Gastroesophageal sphincter (tissue), 3 donors: Measurements from ENCODE around the gene DTX4.

Experiments used
- CTCF ChIP-seq, 4 experiments: fragments of 200-600 bp in 2 of 4; fragments of 450-650 bp in 2 of 4; sonication (generic) in 1 of 4; IDR thresholded peaks; one replicate each; pipeline ENCODE4 v1.5.1; 2017 to 2019; ENCODE audit warnings: antibody characterized with exemption in 4 of 4, mild to moderate bottlenecking in 2 of 4, moderate library complexity in 2 of 4
- POLR2A ChIP-seq, 2 donors: fragments of 450-650 bp; IDR thresholded peaks; one replicate each; pipeline ENCODE4 v1.6.1; 2017; ENCODE audit warnings: antibody characterized with exemption in 2 of 2, mild to moderate bottlenecking in 2 of 2, moderate library complexity in 1 of 2

DNA sequence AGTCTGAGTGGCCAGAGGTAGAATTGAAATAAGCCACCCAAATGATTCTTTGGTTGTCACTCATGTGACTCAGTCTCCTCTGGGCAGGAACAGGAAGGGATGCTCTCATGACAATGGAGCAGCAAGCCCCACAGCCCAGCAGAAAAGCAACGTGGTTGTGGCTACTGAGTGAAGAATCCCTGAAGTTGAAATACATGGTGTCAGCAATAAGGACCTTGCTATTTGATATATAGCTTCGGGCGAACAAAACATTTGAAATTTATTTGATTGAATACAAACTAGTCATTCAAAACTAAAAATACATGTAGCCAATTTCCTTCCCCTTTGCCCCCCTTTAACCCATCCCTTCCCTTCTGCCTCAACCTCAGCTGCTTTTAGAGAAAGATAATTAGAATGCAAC is 14.5 kb upstream of the DTX4 start:
- TF ChIP-seq POLR2A (IDR thresholded peaks at IDR 0.05) = no peak
- TF ChIP-seq CTCF (IDR thresholded peaks at IDR 0.05) = no peak
